DMS153 (cell line): Measurements from ENCODE around the gene EIF3A.
"Not testable (repeated sequence)": the region's sequence is repeated elsewhere in the genome, so short reads cannot be mapped to it uniquely, and the experiment has no call there.

Experiments
- DNase-seq: peaks from one replicate; lab custom pipeline; 2025; lab: John Stamatoyannopoulos, UW

The EIF3A gene

GRCh38 chr10:119100434-119101238 is 20.0 kb upstream of the EIF3A start:
- DNase-seq = no peak

GRCh38 chr10:119098576-119098975 is 18.0 kb upstream of the EIF3A start:
- DNase-seq = no peak

- DNase-seq = not testable (repeated sequence)
These were observed 16.2 kb upstream of the EIF3A start for GRCh38 chr10:119096641-119097415.

- no peak for DNase-seq
These were observed 15.0 kb upstream of the EIF3A start for GRCh38 chr10:119095640-119096039.

- DNase-seq = peak; percentile 32
These were observed 10.4 kb upstream of the EIF3A start for GRCh38 chr10:119090968-119091367.

GRCh38 chr10:119090026-119090795 is 9.6 kb upstream of the EIF3A start:
- DNase-seq = no peak

GRCh38 chr10:119087271-119087882 is 6.8 kb upstream of the EIF3A start:
- no peak for DNase-seq

GRCh38 chr10:119084896-119085295 is 4.3 kb upstream of the EIF3A start:
- DNase-seq = no peak

GRCh38 chr10:119079599-119080520 is 757 bp downstream of the EIF3A start:
- peak; percentile 12 for DNase-seq

GRCh38 chr10:119078422-119079179 is 2.0 kb downstream of the EIF3A start:
- DNase-seq = no peak

GRCh38 chr10:119073584-119073983 is 7.0 kb downstream of the EIF3A start:
- no peak for DNase-seq

- no peak for DNase-seq
These were observed 10.0 kb downstream of the EIF3A start for GRCh38 chr10:119070395-119071165.

GRCh38 chr10:119061926-119062325 is 18.7 kb downstream of the EIF3A start:
- DNase-seq = no peak

- DNase-seq = no peak
These were observed 19.3 kb downstream of the EIF3A start for GRCh38 chr10:119061352-119061751.

- no peak for DNase-seq
These were observed 20.5 kb downstream of the EIF3A start for GRCh38 chr10:119060107-119060506.

- DNase-seq = no peak
These were observed 21.1 kb downstream of the EIF3A start for GRCh38 chr10:119059557-119059956.

- no peak for DNase-seq
These were observed 22.6 kb downstream of the EIF3A start for GRCh38 chr10:119058010-119058409.

GRCh38 chr10:119055472-119055871 is 25.1 kb downstream of the EIF3A start:
- no peak for DNase-seq

GRCh38 chr10:119051775-119052174 is 28.8 kb downstream of the EIF3A start:
- DNase-seq = no peak
